Liver (tissue), 9 donors: ENCODE results near the gene FKBP1A. TPM values are rescaled to one million over a fixed set of nuclear protein-coding genes. Genes with fewer than 3 reads are reported as not detected.

Experiments
- DNase-seq: peaks from one replicate; pipeline ENCODE4 v3.0.0-alpha.2; 2017; ENCODE audit warnings: low spot score
- H3K27ac ChIP-seq, 2 donors: one replicate each; pipeline ENCODE4 v1.7.0; 2013; ENCODE audit warnings: inconsistent platforms in 2 of 2, low read length in 2 of 2, control low read depth in 1 of 2, low read depth in 1 of 2, mild to moderate bottlenecking in 1 of 2
- H3K27me3 ChIP-seq, 4 donors: one replicate each; pipeline versions ENCODE4 v1.6.1 to v1.7.0; 2013; ENCODE audit warnings: low read length in 3 of 4, inconsistent platforms in 1 of 4, mild to moderate bottlenecking in 1 of 4, moderate library complexity in 1 of 4; ENCODE audit not compliant: control insufficient read depth in 4 of 4, insufficient read depth in 4 of 4
- H3K36me3 ChIP-seq, 4 donors: one replicate each; pipeline versions ENCODE4 v1.6.1 to v1.7.0; 2013; ENCODE audit warnings: low read length in 3 of 4, mild to moderate bottlenecking in 3 of 4, low read depth in 1 of 4, moderate library complexity in 1 of 4; ENCODE audit not compliant: control insufficient read depth in 4 of 4, insufficient read depth in 3 of 4
- H3K4me1 ChIP-seq, 4 donors: one replicate each; pipeline versions ENCODE4 v1.6.1 to v1.7.0; 2013; ENCODE audit warnings: low read length in 3 of 4, mild to moderate bottlenecking in 3 of 4, moderate library complexity in 1 of 4; ENCODE audit not compliant: control insufficient read depth in 4 of 4, insufficient read depth in 4 of 4
- H3K4me3 ChIP-seq, 3 donors: one replicate each; pipeline versions ENCODE4 v1.6.1 to v1.7.0; 2013; ENCODE audit warnings: low read length in 3 of 3, control low read depth in 1 of 3, low read depth in 1 of 3, mild to moderate bottlenecking in 1 of 3
- H3K9ac ChIP-seq, 2 donors: one replicate each; pipeline ENCODE4 v1.7.0; 2013; ENCODE audit warnings: low read length in 2 of 2, mild to moderate bottlenecking in 2 of 2, moderate library complexity in 2 of 2, control low read depth in 1 of 2, low read depth in 1 of 2
- H3K9me3 ChIP-seq, 4 donors: one replicate each; pipeline versions ENCODE4 v1.6.1 to v1.7.0; 2013; ENCODE audit warnings: low read length in 3 of 4; ENCODE audit not compliant: control insufficient read depth in 4 of 4
- EGR1 ChIP-seq, 2 donors: IDR thresholded peaks; 2 replicates each; pipeline ENCODE4 v1.6.1; 2016 to 2018; ENCODE audit warnings: antibody characterized with exemption in 2 of 2, low read depth in 2 of 2
- FOXA1 ChIP-seq: IDR thresholded peaks from 2 replicates; pipeline ENCODE4 v1.6.1; 2016; ENCODE audit warnings: antibody characterized with exemption
- FOXA2 ChIP-seq: IDR thresholded peaks from 2 replicates; pipeline ENCODE4 v1.6.1; 2016; ENCODE audit warnings: antibody characterized with exemption
- GABPA ChIP-seq, 2 donors: IDR thresholded peaks in 1 of 2; conservative IDR thresholded peaks in 1 of 2; 2 replicates each; pipeline ENCODE4 v1.6.1; 2016; ENCODE audit warnings: antibody characterized with exemption in 2 of 2, mild to moderate bottlenecking in 1 of 2, moderate library complexity in 1 of 2
- HNF4A ChIP-seq, 2 donors: conservative IDR thresholded peaks; 2 replicates each; pipeline ENCODE4 v1.6.1; 2016; ENCODE audit warnings: antibody characterized with exemption in 2 of 2, mild to moderate bottlenecking in 2 of 2
- HNF4G ChIP-seq: IDR thresholded peaks from 2 replicates; pipeline ENCODE4 v1.6.1; 2016; ENCODE audit warnings: antibody characterized with exemption
- JUND ChIP-seq, 2 donors: IDR thresholded peaks; 2 replicates each; pipeline ENCODE4 v1.6.1; 2016; ENCODE audit warnings: antibody characterized with exemption in 2 of 2
- NR2F2 ChIP-seq: IDR thresholded peaks from 2 replicates; pipeline ENCODE4 v1.6.1; 2016; ENCODE audit warnings: antibody characterized with exemption
- RAD21 ChIP-seq, 2 donors: IDR thresholded peaks; 2 replicates each; pipeline ENCODE4 v1.6.1; 2016; ENCODE audit warnings: antibody characterized with exemption in 2 of 2, mild to moderate bottlenecking in 2 of 2
- RXRA ChIP-seq, 2 donors: IDR thresholded peaks; 2 replicates each; pipeline ENCODE4 v1.6.1; 2017 to 2018; ENCODE audit warnings: antibody characterized with exemption in 2 of 2, mild to moderate bottlenecking in 1 of 2
- SP1 ChIP-seq: IDR thresholded peaks from 2 replicates; pipeline ENCODE4 v1.6.1; 2018; ENCODE audit warnings: antibody characterized with exemption, mild to moderate bottlenecking
- TAF1 ChIP-seq: conservative IDR thresholded peaks from 2 replicates; pipeline ENCODE4 v1.6.1; 2016; ENCODE audit warnings: antibody characterized with exemption, mild to moderate bottlenecking
- YY1 ChIP-seq: IDR thresholded peaks from 2 replicates; pipeline ENCODE4 v1.6.1; 2016; ENCODE audit warnings: antibody characterized with exemption, mild to moderate bottlenecking
- WGBS: extraction: QIAGEN DNeasy Blood & Tissue Kit; methylation state at CpG from one replicate; pipeline ENCODE4 v1.1.7; 2013; 5-methylcytosine and 5-hydroxymethylcytosine counted together
- polyA plus RNA-seq, 2 donors: library from polyadenylated mRNA; stranded (reverse) in 1 of 2; unstranded in 1 of 2; fragments of 200-250 nt in 1 of 2; fragments of >200 nt in 1 of 2; fragmentation: Nextera tagmentation in 1 of 2; extraction: Ambion mirVana in 1 of 2; gene quantifications; one replicate each; pipeline versions ENCODE4 v1.2.1 to v1.2.3, GENCODE V29; 2013 to 2015
- total RNA-seq, 2 donors: library from RNA; depleted of rRNA; stranded (reverse); fragments of >200 nt; gene quantifications; one replicate each; pipeline ENCODE4 v1.2.3, GENCODE V29; 2014
- TF ChIP-seq, protein P1 (sequence below): IDR thresholded peaks from 2 replicates; pipeline ENCODE4 v1.6.1; 2016; ENCODE audit warnings: antibody characterized with exemption
- TF ChIP-seq, protein P2 (sequence below): IDR thresholded peaks from 2 replicates; pipeline ENCODE4 v1.6.1; 2016; ENCODE audit warnings: antibody characterized with exemption
- TF ChIP-seq, protein P3 (sequence below): IDR thresholded peaks from 2 replicates; pipeline ENCODE4 v1.6.1; 2016; ENCODE audit warnings: antibody characterized with exemption, mild to moderate bottlenecking
- TF ChIP-seq, protein P4 (sequence below): fragments of 150-350 bp; IDR thresholded peaks from 2 replicates; pipeline ENCODE4 v1.5.1; 2017; ENCODE audit warnings: improper control_type of control experiment, low read depth, low read length; ENCODE audit not compliant: missing input control
- TF ChIP-seq, protein P5 (sequence below): IDR thresholded peaks from 2 replicates; pipeline ENCODE4 v1.6.1; 2016; ENCODE audit warnings: antibody characterized with exemption
- donor health status: healthy.
- donor health status: healthy.
- donor health status: healthy.
- donor health status: healthy.
- donor health status: healthy.

FKBP1A gene
- total and polyA plus RNA-seq, 4 donors = 49.3 to 114 (median 76.9) TPM

DNA sequence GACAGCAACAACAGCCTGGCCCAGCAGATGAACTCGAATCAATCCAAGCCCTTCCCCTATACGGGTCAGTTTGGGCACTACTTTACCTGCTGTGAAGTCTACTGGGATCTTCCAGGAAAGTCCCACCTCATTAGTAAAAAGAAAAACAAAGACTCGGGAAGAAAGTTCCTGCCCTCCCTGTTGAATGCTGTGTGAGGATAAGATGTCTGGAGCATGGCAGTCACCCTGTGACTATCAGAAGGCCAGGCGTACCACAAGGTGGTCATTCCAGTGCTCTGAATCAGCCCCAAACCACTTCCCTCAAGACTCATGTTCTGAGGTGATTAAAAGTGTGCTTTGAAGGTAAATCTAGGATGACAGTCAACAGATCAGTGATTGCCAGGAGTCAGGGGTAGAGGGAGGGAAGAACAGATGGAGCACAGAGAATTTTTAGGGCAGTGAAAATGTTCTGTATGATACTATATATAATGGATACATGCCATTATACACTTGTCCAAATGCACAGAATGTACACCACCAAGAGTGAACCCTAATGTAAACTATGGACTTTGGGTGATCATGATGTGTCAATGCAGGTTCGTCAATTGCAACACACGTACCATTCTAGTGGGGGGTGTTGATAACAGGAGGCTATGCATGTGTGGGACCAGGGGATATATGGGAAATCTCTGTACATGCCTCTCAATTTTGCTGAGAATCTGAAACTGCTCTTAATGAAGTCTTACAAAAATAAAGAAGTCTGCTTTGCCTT lies 14.7 kb downstream of the FKBP1A start:
- H3K9ac ChIP-seq = no peak overlapping the region
- TF ChIP-seq JUND (IDR thresholded peaks at IDR 0.05) (no peak), FOXA2 (peak; percentile 16), YY1 (peak; percentile 41), RAD21 (IDR thresholded peaks at IDR 0.05) (no peak), GABPA (IDR thresholded peaks at IDR 0.05 in 1 of 2, conservative IDR thresholded peaks at IDR 0.05 in 1 of 2) (no peak), SP1 (peak; percentile 9), HNF4A (conservative IDR thresholded peaks at IDR 0.05) (peak; percentile 84 to 85), HNF4G (peak; percentile 71), EGR1 (IDR thresholded peaks at IDR 0.05; ENCODE audit: low read depth in 2 of 2) (no peak), TAF1 (no peak), NR2F2 (no peak), RXRA (IDR thresholded peaks at IDR 0.05) (peak in 1 of 2 donors; percentile 52), FOXA1 (no peak)
- TF ChIP-seq, protein P1, sequence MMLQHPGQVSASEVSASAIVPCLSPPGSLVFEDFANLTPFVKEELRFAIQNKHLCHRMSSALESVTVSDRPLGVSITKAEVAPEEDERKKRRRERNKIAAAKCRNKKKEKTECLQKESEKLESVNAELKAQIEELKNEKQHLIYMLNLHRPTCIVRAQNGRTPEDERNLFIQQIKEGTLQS = no peak
- TF ChIP-seq, protein P2, sequence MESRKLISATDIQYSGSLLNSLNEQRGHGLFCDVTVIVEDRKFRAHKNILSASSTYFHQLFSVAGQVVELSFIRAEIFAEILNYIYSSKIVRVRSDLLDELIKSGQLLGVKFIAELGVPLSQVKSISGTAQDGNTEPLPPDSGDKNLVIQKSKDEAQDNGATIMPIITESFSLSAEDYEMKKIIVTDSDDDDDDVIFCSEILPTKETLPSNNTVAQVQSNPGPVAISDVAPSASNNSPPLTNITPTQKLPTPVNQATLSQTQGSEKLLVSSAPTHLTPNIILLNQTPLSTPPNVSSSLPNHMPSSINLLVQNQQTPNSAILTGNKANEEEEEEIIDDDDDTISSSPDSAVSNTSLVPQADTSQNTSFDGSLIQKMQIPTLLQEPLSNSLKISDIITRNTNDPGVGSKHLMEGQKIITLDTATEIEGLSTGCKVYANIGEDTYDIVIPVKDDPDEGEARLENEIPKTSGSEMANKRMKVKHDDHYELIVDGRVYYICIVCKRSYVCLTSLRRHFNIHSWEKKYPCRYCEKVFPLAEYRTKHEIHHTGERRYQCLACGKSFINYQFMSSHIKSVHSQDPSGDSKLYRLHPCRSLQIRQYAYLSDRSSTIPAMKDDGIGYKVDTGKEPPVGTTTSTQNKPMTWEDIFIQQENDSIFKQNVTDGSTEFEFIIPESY = no peak
- TF ChIP-seq, protein P3, sequence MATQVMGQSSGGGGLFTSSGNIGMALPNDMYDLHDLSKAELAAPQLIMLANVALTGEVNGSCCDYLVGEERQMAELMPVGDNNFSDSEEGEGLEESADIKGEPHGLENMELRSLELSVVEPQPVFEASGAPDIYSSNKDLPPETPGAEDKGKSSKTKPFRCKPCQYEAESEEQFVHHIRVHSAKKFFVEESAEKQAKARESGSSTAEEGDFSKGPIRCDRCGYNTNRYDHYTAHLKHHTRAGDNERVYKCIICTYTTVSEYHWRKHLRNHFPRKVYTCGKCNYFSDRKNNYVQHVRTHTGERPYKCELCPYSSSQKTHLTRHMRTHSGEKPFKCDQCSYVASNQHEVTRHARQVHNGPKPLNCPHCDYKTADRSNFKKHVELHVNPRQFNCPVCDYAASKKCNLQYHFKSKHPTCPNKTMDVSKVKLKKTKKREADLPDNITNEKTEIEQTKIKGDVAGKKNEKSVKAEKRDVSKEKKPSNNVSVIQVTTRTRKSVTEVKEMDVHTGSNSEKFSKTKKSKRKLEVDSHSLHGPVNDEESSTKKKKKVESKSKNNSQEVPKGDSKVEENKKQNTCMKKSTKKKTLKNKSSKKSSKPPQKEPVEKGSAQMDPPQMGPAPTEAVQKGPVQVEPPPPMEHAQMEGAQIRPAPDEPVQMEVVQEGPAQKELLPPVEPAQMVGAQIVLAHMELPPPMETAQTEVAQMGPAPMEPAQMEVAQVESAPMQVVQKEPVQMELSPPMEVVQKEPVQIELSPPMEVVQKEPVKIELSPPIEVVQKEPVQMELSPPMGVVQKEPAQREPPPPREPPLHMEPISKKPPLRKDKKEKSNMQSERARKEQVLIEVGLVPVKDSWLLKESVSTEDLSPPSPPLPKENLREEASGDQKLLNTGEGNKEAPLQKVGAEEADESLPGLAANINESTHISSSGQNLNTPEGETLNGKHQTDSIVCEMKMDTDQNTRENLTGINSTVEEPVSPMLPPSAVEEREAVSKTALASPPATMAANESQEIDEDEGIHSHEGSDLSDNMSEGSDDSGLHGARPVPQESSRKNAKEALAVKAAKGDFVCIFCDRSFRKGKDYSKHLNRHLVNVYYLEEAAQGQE = no peak
- TF ChIP-seq, protein P4, sequence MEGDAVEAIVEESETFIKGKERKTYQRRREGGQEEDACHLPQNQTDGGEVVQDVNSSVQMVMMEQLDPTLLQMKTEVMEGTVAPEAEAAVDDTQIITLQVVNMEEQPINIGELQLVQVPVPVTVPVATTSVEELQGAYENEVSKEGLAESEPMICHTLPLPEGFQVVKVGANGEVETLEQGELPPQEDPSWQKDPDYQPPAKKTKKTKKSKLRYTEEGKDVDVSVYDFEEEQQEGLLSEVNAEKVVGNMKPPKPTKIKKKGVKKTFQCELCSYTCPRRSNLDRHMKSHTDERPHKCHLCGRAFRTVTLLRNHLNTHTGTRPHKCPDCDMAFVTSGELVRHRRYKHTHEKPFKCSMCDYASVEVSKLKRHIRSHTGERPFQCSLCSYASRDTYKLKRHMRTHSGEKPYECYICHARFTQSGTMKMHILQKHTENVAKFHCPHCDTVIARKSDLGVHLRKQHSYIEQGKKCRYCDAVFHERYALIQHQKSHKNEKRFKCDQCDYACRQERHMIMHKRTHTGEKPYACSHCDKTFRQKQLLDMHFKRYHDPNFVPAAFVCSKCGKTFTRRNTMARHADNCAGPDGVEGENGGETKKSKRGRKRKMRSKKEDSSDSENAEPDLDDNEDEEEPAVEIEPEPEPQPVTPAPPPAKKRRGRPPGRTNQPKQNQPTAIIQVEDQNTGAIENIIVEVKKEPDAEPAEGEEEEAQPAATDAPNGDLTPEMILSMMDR = no peak
- TF ChIP-seq, protein P5, sequence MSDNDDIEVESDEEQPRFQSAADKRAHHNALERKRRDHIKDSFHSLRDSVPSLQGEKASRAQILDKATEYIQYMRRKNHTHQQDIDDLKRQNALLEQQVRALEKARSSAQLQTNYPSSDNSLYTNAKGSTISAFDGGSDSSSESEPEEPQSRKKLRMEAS = no peak
- DNase-seq = no peak
- no peaks in the 10 kb centered on the region for H3K27me3 ChIP-seq
- H3K4me3 ChIP-seq = no peak overlapping the region
- peaks cover 7 to 56% (median 27%) of the 10 kb centered on the region in 4 donors for H3K4me1 ChIP-seq
- H3K9me3 ChIP-seq = no peaks in the 10 kb centered on the region
- no peaks in the 10 kb centered on the region for H3K36me3 ChIP-seq
- 59% methylated on average over 6 of the region's 6 CpGs for WGBS
- H3K27ac ChIP-seq = peak overlapping the region in 1 of 2 donors; percentile 38
